Measurements from ENCODE around the gene CENPU. TPM values are rescaled to one million over a fixed set of nuclear protein-coding genes. Genes with fewer than 3 reads are reported as not detected.
A peak's percentile ranks its signal among the peaks of the same experiment; 100 is the strongest.
"Not testable (repeated sequence)": the region's sequence is repeated elsewhere in the genome, so short reads cannot be mapped to it uniquely, and the experiment has no call there.

CENPU gene
- total RNA-seq, 2 donors from 2014 or later, result 80.9 to 82.3 TPM

DNA sequence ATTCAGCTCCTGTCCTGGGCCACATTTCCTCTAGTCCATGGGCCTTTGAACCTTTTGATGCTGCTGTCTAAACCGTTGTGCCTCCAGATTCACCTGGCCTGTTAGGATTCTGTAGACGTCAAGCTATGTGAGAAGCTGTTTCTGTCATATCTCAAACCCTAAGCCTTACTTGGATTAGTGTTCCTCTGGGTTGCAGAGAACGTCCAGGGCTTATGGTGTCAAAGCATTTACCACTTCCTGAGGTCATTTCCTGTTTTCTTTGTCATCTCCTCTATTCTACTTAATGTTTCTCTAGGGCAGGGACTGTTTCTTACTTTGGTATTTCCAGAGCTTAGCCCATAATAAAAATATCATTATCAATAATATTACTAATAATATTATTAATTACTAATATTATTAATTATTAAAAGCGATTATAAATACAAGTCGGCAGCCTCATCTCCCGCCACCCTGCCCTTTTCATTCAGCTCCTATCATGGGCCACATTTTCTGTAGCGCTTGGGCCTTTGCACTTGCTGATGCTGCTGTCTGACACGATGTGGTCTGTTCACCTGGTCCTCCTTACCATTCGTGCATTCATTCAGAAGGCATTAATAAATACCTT lies 65.3 kb downstream of the CENPU start:
- H3K36me3 Mint-ChIP-seq (ENCODE audit: insufficient read depth in 2 of 2), result peaks cover 7 to 12% of the 10 kb centered on the region in 2 donors
- no peaks in the 10 kb centered on the region for H3K27me3 Mint-ChIP-seq (ENCODE audit: low read depth)
- peak overlapping the region; percentile 91 for H3K27ac Mint-ChIP-seq
- peak; percentile 77 to 86 for ATAC-seq (replicated peaks in 1 of 2)
- peaks cover 24% of the 10 kb centered on the region for H3K4me1 Mint-ChIP-seq (ENCODE audit: low read depth)
- no peaks in the 10 kb centered on the region for H3K9me3 Mint-ChIP-seq
- H3K4me3 Mint-ChIP-seq, result no peak overlapping the region
- DNase-seq, result peak in 1 of 2 donors; percentile 15

DNA sequence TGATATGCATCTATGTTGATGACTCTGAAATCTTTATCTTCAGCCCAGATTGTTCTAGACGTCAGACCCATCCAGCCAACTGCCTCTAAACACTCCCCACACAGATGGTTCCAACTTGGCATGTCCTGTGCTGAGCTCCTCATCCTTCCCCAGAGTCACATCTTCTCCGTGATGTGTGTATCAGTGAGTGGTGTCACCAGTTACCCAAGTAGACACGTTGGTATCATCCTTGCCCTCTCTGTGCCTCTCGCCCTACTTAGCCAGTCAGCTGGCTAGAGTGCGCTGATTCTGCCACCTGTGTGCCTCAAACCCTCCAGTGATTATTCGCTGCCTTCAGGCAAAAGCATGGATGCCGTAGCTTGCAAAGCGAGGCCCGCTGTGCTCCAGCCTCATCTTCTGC lies 65.8 kb downstream of the CENPU start:
- Mint-ChIP-seq H3K27ac (peak overlapping the region; percentile 91), H3K4me1 (ENCODE audit: low read depth) (peaks cover 24% of the 10 kb centered on the region), H3K9me3 (no peaks in the 10 kb centered on the region), H3K36me3 (ENCODE audit: insufficient read depth in 2 of 2) (peaks cover 7 to 12% of the 10 kb centered on the region in 2 donors), H3K27me3 (ENCODE audit: low read depth) (no peaks in the 10 kb centered on the region), H3K4me3 (no peak overlapping the region)
- DNase-seq (no peak), ATAC-seq (replicated peaks in 1 of 2) (peak; percentile 42 to 55)

DNA sequence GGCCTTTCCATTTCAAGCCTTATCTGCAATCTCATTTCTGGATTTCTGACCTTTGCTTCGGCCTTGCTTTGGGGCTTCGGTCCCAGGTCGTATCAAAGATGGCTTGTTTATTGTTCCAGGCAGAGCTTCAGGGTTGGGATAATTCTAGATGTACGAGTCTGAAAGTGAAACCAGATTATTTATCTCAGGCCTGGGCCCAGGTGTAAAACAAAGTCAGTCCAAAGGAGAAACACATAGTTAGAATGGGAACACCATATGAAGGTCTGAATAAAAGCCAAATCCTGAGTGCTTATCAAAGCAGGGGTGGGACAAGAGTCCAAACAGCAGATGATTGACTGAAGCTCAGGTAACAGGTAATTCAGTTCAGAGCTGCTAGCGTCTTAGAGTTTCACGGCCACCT lies 67.2 kb downstream of the CENPU start:
- H3K4me1 Mint-ChIP-seq (ENCODE audit: low read depth), result peaks cover 24% of the 10 kb centered on the region
- no peaks in the 10 kb centered on the region for H3K27me3 Mint-ChIP-seq (ENCODE audit: low read depth)
- H3K4me3 Mint-ChIP-seq, result no peak overlapping the region
- H3K36me3 Mint-ChIP-seq (ENCODE audit: insufficient read depth in 2 of 2), result peaks cover 7 to 9% of the 10 kb centered on the region in 2 donors
- DNase-seq (no peak), ATAC-seq (replicated peaks in 1 of 2) (no peak)
- H3K9me3 Mint-ChIP-seq, result no peaks in the 10 kb centered on the region
- no peak overlapping the region for H3K27ac Mint-ChIP-seq

DNA sequence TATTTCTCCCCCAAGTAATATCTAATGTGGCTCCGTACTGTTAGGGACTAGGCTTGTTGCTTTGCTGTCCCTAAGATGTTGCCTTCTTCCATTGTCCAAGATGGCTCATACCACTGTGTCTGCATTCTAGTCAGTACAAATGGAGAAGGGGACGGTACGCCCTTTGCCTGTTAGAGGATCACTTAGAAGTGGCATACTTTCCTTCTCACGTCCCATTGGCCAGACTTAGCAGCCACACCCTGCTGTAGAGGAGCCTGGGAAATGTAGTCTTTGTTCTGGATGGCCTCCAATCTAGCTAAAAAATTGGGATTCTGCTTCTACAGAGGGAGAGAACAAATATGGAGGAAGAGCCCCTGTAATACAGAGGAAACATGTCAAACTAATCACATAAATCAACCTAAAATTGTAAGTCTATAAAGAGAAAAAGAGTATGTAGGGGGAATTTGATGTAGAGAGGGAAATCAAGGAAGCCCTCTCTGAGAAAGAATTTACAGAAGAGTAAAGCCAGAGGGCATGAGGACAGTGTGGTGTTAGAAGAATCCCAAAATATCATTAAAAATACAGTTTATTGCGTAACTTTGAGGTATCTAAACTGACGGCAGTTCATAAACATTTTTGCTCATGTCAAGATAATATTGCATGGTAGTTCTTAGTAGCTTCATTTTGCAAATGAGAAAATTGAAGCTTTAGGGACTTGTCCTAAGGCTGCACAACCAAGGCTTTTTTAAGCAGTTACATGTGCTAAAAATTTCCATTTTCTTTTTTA lies 69.3 kb downstream of the CENPU start:
- ATAC-seq (replicated peaks in 1 of 2) (peak in 1 of 2 donors; percentile 43), DNase-seq (no peak)
- Mint-ChIP-seq H3K4me3 (no peak overlapping the region), H3K4me1 (ENCODE audit: low read depth) (peaks cover 20% of the 10 kb centered on the region), H3K27ac (no peak overlapping the region), H3K36me3 (ENCODE audit: insufficient read depth in 2 of 2) (peaks cover 10 to 12% of the 10 kb centered on the region in 2 donors), H3K27me3 (ENCODE audit: low read depth) (no peaks in the 10 kb centered on the region), H3K9me3 (no peaks in the 10 kb centered on the region)

DNA sequence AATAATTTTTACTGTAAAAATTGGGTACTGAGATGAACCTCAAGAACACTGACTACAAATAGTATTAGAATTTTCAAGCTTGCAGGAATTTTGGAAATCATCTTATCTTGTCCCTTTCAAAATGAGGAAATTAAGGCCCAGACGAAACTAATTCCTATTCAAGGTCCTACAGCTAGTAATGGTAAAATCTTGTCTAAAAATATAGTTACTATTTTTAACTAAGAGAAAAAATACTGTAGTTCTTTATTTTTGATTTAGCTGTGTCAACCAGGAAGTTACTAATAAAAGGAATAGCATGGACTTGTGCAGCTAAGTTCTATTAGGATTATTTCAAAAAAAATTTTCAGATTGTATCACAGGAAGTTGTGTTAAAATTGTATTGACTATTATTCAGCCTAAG lies 71.7 kb downstream of the CENPU start:
- H3K36me3 Mint-ChIP-seq (ENCODE audit: insufficient read depth in 2 of 2), result peaks cover 3% of the 10 kb centered on the region in 2 donors
- no peaks in the 10 kb centered on the region for H3K4me1 Mint-ChIP-seq (ENCODE audit: low read depth)
- H3K9me3 Mint-ChIP-seq, result no peaks in the 10 kb centered on the region
- DNase-seq (no peak), ATAC-seq (replicated peaks in 1 of 2) (no peak)
- H3K27me3 Mint-ChIP-seq (ENCODE audit: low read depth), result no peaks in the 10 kb centered on the region
- H3K4me3 Mint-ChIP-seq, result no peak overlapping the region
- H3K27ac Mint-ChIP-seq, result no peak overlapping the region

DNA sequence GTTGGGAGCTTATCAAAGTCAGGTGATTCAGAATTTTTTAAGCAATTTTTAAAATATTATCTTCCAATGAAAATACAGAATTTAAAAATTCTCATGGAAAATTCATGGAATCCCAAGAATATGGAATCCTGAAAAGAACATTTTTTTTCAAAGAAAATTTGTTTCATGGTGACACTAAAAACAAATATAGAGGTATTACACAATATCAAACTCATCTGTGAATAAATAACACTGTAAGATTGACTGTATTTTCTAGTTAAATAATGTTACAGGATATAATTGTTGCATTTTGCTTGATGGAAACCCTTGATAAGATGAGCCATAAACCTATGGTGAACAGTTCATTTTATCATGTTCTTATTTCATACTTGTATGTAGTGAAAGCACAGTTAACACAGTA lies 72.9 kb downstream of the CENPU start:
- ATAC-seq (replicated peaks in 1 of 2) (no peak), DNase-seq (no peak)
- Mint-ChIP-seq H3K9me3 (no peaks in the 10 kb centered on the region), H3K4me3 (no peak overlapping the region), H3K36me3 (ENCODE audit: insufficient read depth in 2 of 2) (peaks cover 3% of the 10 kb centered on the region in 2 donors), H3K27ac (no peak overlapping the region), H3K4me1 (ENCODE audit: low read depth) (no peaks in the 10 kb centered on the region), H3K27me3 (ENCODE audit: low read depth) (no peaks in the 10 kb centered on the region)

DNA sequence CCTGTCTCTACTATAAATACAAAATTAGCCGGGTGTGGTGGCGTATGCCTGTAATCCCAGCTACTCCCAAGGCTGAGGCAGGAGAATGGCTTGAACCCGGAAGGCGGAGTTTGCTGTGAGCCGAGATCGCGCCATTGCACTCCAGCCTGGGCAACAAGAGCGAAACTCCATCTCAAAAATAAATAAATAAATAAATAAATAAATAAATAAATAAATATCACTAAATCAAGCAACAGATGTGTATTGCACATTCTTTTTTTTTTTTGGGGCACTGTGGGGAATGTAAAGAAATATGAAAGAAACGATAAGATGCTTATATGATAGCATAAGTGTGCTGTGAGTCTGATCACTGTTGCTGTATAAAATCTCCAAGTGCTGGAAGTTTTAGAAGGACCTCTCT lies 76.1 kb downstream of the CENPU start:
- DNase-seq; H3K36me3 Mint-ChIP-seq (ENCODE audit: insufficient read depth in 2 of 2); H3K4me1 Mint-ChIP-seq (ENCODE audit: low read depth); H3K4me3 Mint-ChIP-seq; H3K27ac Mint-ChIP-seq; H3K27me3 Mint-ChIP-seq (ENCODE audit: low read depth); ATAC-seq (replicated peaks in 1 of 2); H3K9me3 Mint-ChIP-seq: not testable (repeated sequence)

DNA sequence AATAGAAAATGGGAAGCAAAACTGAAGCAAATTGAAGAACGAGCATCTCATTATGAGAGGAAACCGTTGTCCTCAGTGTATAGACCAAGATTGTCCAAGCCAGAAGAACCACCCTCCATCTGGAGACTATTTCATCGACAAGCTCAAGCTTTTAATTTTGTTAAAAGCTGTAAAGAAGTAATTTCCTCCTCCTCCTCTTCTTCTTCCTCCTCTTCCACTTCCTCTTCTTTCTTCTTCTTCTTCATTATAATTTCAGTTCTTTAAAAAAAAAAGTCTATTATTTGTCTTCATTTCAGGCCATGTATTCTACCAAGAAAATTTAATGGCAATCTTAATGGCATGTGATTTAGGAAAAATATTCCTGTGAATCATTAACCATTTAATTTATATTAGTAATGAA lies 76.8 kb downstream of the CENPU start:
- ATAC-seq (replicated peaks in 1 of 2) (no peak), DNase-seq (no peak)
- no peak overlapping the region for H3K27ac Mint-ChIP-seq
- peaks cover under 1% of the 10 kb centered on the region for H3K4me1 Mint-ChIP-seq (ENCODE audit: low read depth)
- no peaks in the 10 kb centered on the region for H3K9me3 Mint-ChIP-seq
- H3K36me3 Mint-ChIP-seq (ENCODE audit: insufficient read depth in 2 of 2), result peaks cover 3 to 6% of the 10 kb centered on the region in 2 donors
- no peak overlapping the region for H3K4me3 Mint-ChIP-seq
- no peaks in the 10 kb centered on the region for H3K27me3 Mint-ChIP-seq (ENCODE audit: low read depth)

DNA sequence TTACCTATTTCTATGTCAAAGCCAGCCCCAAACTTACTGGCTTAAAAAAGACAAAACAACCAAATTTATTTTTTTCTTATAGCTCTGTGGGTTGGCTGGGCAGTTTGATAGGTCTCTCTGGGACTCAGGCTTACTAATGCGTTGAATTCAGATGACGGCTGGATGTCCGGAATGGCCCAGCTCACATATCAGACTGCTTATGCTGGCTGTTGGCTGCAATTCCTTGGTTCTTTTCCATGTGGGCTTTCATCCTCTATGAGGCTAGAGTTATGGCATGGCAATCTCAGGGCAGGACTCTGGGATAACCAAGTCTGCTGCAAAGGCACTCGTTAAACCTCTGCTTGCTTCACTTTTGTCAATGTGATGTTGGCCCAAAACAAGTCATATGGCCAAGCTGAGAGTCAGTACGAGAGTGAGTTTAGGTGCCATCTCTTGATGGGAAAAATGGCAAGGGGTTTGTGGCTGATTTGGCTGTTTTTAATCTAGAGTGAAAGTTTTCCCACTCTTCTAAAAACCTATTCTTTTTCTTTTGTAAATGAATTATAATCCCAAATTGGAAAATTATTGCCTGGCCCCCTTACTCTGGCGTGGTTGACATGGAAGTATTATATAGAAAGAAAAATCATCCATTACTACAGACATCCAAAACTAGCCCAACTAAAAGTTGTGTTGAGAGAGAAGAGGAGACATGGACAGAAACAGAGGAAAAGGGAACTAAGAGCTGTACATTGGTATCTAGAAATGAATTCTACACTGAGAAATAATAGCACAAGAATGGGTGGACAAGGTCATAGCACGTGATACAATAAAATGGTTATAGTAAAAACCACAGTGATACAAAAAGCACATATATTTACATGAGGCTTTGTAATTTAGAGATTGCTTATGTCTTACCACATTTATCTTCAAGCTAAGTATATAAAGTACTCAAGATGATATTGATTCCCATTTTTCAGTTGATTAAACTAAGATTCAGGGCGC lies 77.7 kb downstream of the CENPU start:
- no peak overlapping the region for H3K27ac Mint-ChIP-seq
- H3K27me3 Mint-ChIP-seq (ENCODE audit: low read depth), result no peaks in the 10 kb centered on the region
- ATAC-seq (replicated peaks in 1 of 2) (no peak), DNase-seq (no peak)
- no peaks in the 10 kb centered on the region for H3K9me3 Mint-ChIP-seq
- peaks cover 8% of the 10 kb centered on the region for H3K4me1 Mint-ChIP-seq (ENCODE audit: low read depth)
- no peak overlapping the region for H3K4me3 Mint-ChIP-seq
- H3K36me3 Mint-ChIP-seq (ENCODE audit: insufficient read depth in 2 of 2), result peaks cover 3 to 4% of the 10 kb centered on the region in 2 donors

DNA sequence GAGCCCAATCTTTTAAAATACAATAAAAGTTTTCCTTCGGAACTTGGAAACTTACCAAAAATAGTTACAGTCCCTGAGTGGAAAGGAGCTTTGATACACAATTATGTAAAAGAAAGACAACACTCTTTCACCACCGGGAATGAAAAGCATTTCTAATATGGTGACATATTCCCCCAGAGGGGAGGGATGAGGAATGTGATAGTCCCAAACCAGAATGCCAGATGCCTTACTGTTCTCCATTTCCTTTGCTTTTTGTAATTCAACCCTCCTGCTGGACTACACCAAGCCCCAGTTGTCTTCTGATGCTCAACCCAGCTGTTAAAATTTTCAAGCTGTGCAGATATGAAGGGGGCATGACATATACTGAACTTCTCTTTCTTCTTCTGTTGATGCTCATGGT lies 80.2 kb downstream of the CENPU start:
- no peak overlapping the region for H3K27ac Mint-ChIP-seq
- H3K27me3 Mint-ChIP-seq (ENCODE audit: low read depth), result no peaks in the 10 kb centered on the region
- H3K4me1 Mint-ChIP-seq (ENCODE audit: low read depth), result peaks cover 22% of the 10 kb centered on the region
- H3K4me3 Mint-ChIP-seq, result no peak overlapping the region
- peaks cover 4 to 5% of the 10 kb centered on the region in 2 donors for H3K36me3 Mint-ChIP-seq (ENCODE audit: insufficient read depth in 2 of 2)
- ATAC-seq (replicated peaks in 1 of 2) (no peak), DNase-seq (no peak)
- no peaks in the 10 kb centered on the region for H3K9me3 Mint-ChIP-seq

DNA sequence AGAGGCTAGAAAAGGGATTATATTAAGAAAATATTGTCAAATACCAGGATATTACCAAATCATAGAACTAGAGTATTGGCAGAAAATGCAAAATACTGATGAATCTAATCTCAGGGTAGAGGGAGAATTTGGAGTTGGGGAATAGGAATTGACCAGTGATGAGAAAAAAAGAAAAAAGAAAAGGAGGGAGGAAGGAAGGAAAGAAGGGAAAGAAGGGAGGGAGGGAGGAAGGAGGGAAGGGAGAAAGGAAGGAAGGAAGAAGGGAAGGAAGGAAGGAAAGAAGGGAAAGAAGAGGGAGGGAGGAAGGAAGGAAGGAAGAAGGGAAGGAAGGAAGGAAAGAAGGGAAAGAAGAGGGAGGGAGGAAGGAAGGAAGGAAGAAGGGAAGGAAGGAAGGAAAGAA lies 81.2 kb downstream of the CENPU start:
- H3K4me1 Mint-ChIP-seq (ENCODE audit: low read depth), result peaks cover 29% of the 10 kb centered on the region
- H3K4me3 Mint-ChIP-seq; H3K9me3 Mint-ChIP-seq; ATAC-seq (replicated peaks in 1 of 2); DNase-seq; H3K27me3 Mint-ChIP-seq (ENCODE audit: low read depth): not testable (repeated sequence)
- peaks cover 12 to 14% of the 10 kb centered on the region in 2 donors for H3K36me3 Mint-ChIP-seq (ENCODE audit: insufficient read depth in 2 of 2)
- H3K27ac Mint-ChIP-seq, result peak overlapping the region; percentile 21

DNA sequence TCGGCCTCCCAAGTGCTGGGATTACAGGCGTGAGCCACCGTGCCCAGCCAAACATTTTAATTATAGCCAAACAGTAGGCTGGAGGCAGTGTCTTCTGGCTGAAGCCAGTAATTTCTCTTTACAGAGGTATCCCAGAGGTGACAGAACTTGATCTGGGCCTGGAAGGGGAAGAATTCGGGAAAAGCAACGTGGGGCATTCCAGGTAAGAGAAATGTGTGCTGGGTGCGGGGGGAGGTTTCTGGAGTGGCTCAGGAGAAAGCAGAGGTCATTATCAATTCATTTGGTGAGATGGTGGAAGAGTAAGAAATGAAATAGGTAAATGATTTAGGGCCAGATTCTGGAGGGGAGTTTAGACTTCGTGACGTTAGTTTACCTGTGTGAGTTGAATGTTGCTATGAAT lies 82.0 kb downstream of the CENPU start:
- Mint-ChIP-seq H3K27me3 (ENCODE audit: low read depth) (no peaks in the 10 kb centered on the region), H3K36me3 (ENCODE audit: insufficient read depth in 2 of 2) (peaks cover 13 to 14% of the 10 kb centered on the region in 2 donors), H3K4me1 (ENCODE audit: low read depth) (peaks cover 37% of the 10 kb centered on the region), H3K9me3 (no peaks in the 10 kb centered on the region), H3K4me3 (no peak overlapping the region), H3K27ac (no peak overlapping the region)
- ATAC-seq (replicated peaks in 1 of 2) (no peak), DNase-seq (no peak)
